HepG2 (cell line): Measurements from ENCODE around the gene DCAF6. TPM values are rescaled to one million over a fixed set of nuclear protein-coding genes. Genes with fewer than 3 reads are reported as not detected.

ENCODE experiments used
- ATAC-seq: fragments of 200-7000 bp; cut with Tn5 transposase; 3 replicates; pipeline ENCODE4 v1.9.1; 2020; ENCODE audit warnings: mild to moderate bottlenecking, moderate library complexity
- Bru-seq: library from RNA; stranded (reverse); fragments of 400-500 nt; gene quantifications from one replicate; lab custom pipeline; 2021; lab: Mats Ljungman, UMichigan
- BruChase-seq, 2 experiments: library from RNA; stranded (reverse); fragments of 400-500 nt; gene quantifications; one replicate each; lab custom pipeline; 2021; lab: Mats Ljungman, UMichigan
- BruUV-seq: library from RNA; stranded (reverse); fragments of 400-500 nt; replicated peaks from 2 replicates; lab custom pipeline; 2021; lab: Mats Ljungman, UMichigan
- CTCF ChIA-PET: fragments of 300-600 bp; formaldehyde crosslinking; extraction: SDS; loops from one replicate; lab custom pipeline; 2021; ENCODE audit warnings: low total read pairs, inconsistent platforms, low intra/inter-chr PET ratio; lab: Yijun Ruan, JAX
- POLR2A ChIA-PET: fragments of 350-600 bp; sonication (Branson Sonifier 250); formaldehyde crosslinking; loops from one replicate; lab custom pipeline; 2020; ENCODE audit warnings: antibody characterized with exemption, inconsistent platforms; lab: Yijun Ruan, JAX
- DNase-seq: peaks from one replicate; pipeline ENCODE4 v3.0.0-alpha.2; 2015; ENCODE audit warnings: low spot score
- FAIRE-seq: peaks from 3 replicates; lab custom pipeline; 2011; peaks lifted over from hg19 to GRCh38; lab: Jason Lieb, UNC
- H2AFZ ChIP-seq: one replicate; pipeline ENCODE4 v1.6.1; 2011; ENCODE audit warnings: low read length, inconsistent platforms
- H3K27ac ChIP-seq: fragments of 300-600 bp; 3 replicates; pipeline ENCODE4 v1.8.0; 2011; ENCODE audit warnings: mixed run types, mild to moderate bottlenecking, mixed read lengths, low read length, inconsistent platforms; ENCODE audit not compliant: insufficient read depth; ENCODE audit errors: extremely low read length
- H3K27me3 ChIP-seq, 2 experiments: fragments of 200-600 bp in 1 of 2; 2 replicates in 1 of 2; 3 replicates in 1 of 2; pipeline versions ENCODE4 v1.6.0 to v1.8.0; 2011; ENCODE audit warnings: low read length in 2 of 2, mild to moderate bottlenecking in 2 of 2, moderate library complexity in 2 of 2, inconsistent platforms in 1 of 2; ENCODE audit not compliant: insufficient read depth in 2 of 2, control insufficient read depth in 1 of 2
- H3K36me3 ChIP-seq, 2 experiments: fragments of 200-600 bp in 1 of 2; replicated peaks in 1 of 2; 2 replicates in 1 of 2; 3 replicates in 1 of 2; pipeline versions ENCODE4 v1.5.1 to v1.8.0; 2011; ENCODE audit warnings: low read length in 2 of 2, inconsistent platforms in 1 of 2; ENCODE audit not compliant: insufficient read depth in 2 of 2, control insufficient read depth in 1 of 2
- H3K4me1 ChIP-seq: 2 replicates; pipeline ENCODE4 v1.5.1; 2012; ENCODE audit warnings: low read length, inconsistent platforms; ENCODE audit not compliant: insufficient read depth
- H3K4me2 ChIP-seq: 2 replicates; pipeline ENCODE4 v1.6.0; 2011; ENCODE audit warnings: low read depth, low read length, inconsistent platforms
- H3K4me3 ChIP-seq, 3 experiments: fragments of 200-600 bp in 1 of 3; sonication (generic), shearing (Covaris generic) in 1 of 3; replicated peaks in 1 of 3; 2 replicates each; pipeline ENCODE4 v1.5.1; 2011 to 2016; ENCODE audit warnings: low read length in 3 of 3, inconsistent platforms in 2 of 3, low read depth in 2 of 3, mild to moderate bottlenecking in 2 of 3, control low read depth in 1 of 3, mixed read lengths in 1 of 3; ENCODE audit not compliant: insufficient read depth in 1 of 3
- H3K79me2 ChIP-seq: one replicate; pipeline ENCODE4 v1.6.1; 2011; ENCODE audit warnings: low read length, inconsistent platforms; ENCODE audit not compliant: insufficient read depth
- H3K9ac ChIP-seq: 2 replicates; pipeline ENCODE4 v1.6.0; 2011; ENCODE audit warnings: mild to moderate bottlenecking, low read depth, low read length, inconsistent platforms; ENCODE audit not compliant: insufficient read depth
- H3K9me3 ChIP-seq: 2 replicates; pipeline ENCODE4 v1.5.1; 2012; ENCODE audit warnings: mild to moderate bottlenecking, low read length
- H4K20me1 ChIP-seq: 2 replicates; pipeline ENCODE4 v1.6.0; 2011; ENCODE audit warnings: inconsistent platforms, mild to moderate bottlenecking, low read length, moderate library complexity; ENCODE audit not compliant: insufficient read depth
- BCL3 ChIP-seq: sonication (generic); formaldehyde crosslinking; IDR thresholded peaks from 2 replicates; pipeline ENCODE4 v1.5.1; 2020; ENCODE audit warnings: mild to moderate bottlenecking, missing genetic modification reagents, moderate library complexity
- FOXA3 ChIP-seq: IDR thresholded peaks from 2 replicates; pipeline ENCODE4 v1.6.1; 2016; ENCODE audit warnings: missing genetic modification reagents, missing compliant biosample characterization
- HOXA3 ChIP-seq: sonication (generic); formaldehyde crosslinking; IDR thresholded peaks from 2 replicates; pipeline ENCODE4 v1.5.0; 2020; ENCODE audit warnings: missing genetic modification reagents
- MIER3 ChIP-seq: IDR thresholded peaks from 2 replicates; pipeline ENCODE4 v1.6.1; 2016; ENCODE audit warnings: missing compliant biosample characterization, borderline replicate concordance
- NFIB ChIP-seq: sonication (generic); formaldehyde crosslinking; IDR thresholded peaks from 2 replicates; pipeline ENCODE4 v1.9.0; 2021; ENCODE audit warnings: missing genetic modification reagents, mild to moderate bottlenecking, borderline replicate concordance
- TAF15 ChIP-seq: fragments of 200-400 bp; formaldehyde crosslinking; IDR thresholded peaks from one replicate; pipeline ENCODE4 v1.6.1; 2018; ENCODE audit warnings: mild to moderate bottlenecking, low read depth, low read length; ENCODE audit not compliant: poor library complexity, severe bottlenecking
- TBL1XR1 ChIP-seq: fragments of 150-350 bp; IDR thresholded peaks from 2 replicates; pipeline ENCODE4 v1.6.1; 2014; ENCODE audit warnings: borderline replicate concordance, low read length; ENCODE audit not compliant: partially characterized antibody
- TBX2 ChIP-seq: sonication (generic); formaldehyde crosslinking; IDR thresholded peaks from 2 replicates; pipeline ENCODE4 v1.5.0; 2020; ENCODE audit warnings: missing genetic modification reagents, mild to moderate bottlenecking, borderline replicate concordance
- ZFP90 ChIP-seq: sonication (generic); formaldehyde crosslinking; IDR thresholded peaks from 2 replicates; pipeline ENCODE4 v1.8.0; 2022; ENCODE audit warnings: missing genetic modification reagents, mild to moderate bottlenecking, inconsistent platforms, borderline replicate concordance
- ZMAT3 ChIP-seq: sonication (generic); formaldehyde crosslinking; conservative IDR thresholded peaks from 2 replicates; pipeline ENCODE4 v1.7.0; 2021; ENCODE audit warnings: missing genetic modification reagents
- ZNF329 ChIP-seq: sonication (generic); formaldehyde crosslinking; IDR thresholded peaks from 2 replicates; pipeline ENCODE4 v1.9.0; 2021; ENCODE audit warnings: low read depth, mild to moderate bottlenecking, missing genetic modification reagents
- WGBS: methylation state at CpG from one replicate; pipeline ENCODE4 v1.1.6; 2017; ENCODE audit warnings: low lambda C conversion rate; 5-methylcytosine and 5-hydroxymethylcytosine counted together
- in situ Hi-C: cut with HindIII; loops from 2 replicates; pipeline ENCODE4 v1.10.0; 2017; ENCODE audit warnings: low pct_unique_long_range_greater_than_20kb; ENCODE audit not compliant: extremely low pct_ligation_motif_present
- intact Hi-C: fragments of 100-400 bp; cut with micrococcal nuclease; formaldehyde crosslinking; loops from one replicate; pipeline ENCODE4 v1.10.0; 2022; ENCODE audit not compliant: unreplicated experiment
- long read RNA-seq, 2 experiments: library from RNA in 1 of 2; library from polyadenylated mRNA in 1 of 2; stranded (forward) in 1 of 2; unstranded in 1 of 2; transcript quantifications; one replicate each; pipeline ENCODE4 v2.0.0, GENCODE V29; 2019 to 2022
- polyA minus RNA-seq, 3 experiments: library from RNA; depleted of rRNA, polyadenylated mRNA; stranded (reverse); fragments of >200 nt; gene quantifications; 2 replicates each; pipeline ENCODE4 v1.2.3, GENCODE V29; 2011; ENCODE audit warnings: low replicate concordance in 1 of 3
- polyA plus RNA-seq, 8 experiments: library from polyadenylated mRNA; depleted of rRNA in 3 of 8; stranded (reverse) in 7 of 8; unstranded in 1 of 8; fragments of >200 nt; fragmentation: Illumina TruSeq in 4 of 8; extraction: Trizol in 4 of 8; gene quantifications; 2 replicates each; pipeline versions ENCODE4 v1.2.1 to v1.2.3, GENCODE V29; 2011 to 2016; ENCODE audit warnings: low read depth in 4 of 8, missing spikeins in 1 of 8, mixed read lengths in 1 of 8; ENCODE audit not compliant: insufficient read depth in 1 of 8
- total RNA-seq, 5 experiments: library from RNA; depleted of rRNA; stranded (reverse); fragments of >200 nt; fragmentation: Illumina TruSeq; extraction: Trizol; gene quantifications; 2 replicates each; pipeline ENCODE4 v1.2.3, GENCODE V29; 2016; ENCODE audit warnings: low read depth in 1 of 5

The DCAF6 gene, protein sequence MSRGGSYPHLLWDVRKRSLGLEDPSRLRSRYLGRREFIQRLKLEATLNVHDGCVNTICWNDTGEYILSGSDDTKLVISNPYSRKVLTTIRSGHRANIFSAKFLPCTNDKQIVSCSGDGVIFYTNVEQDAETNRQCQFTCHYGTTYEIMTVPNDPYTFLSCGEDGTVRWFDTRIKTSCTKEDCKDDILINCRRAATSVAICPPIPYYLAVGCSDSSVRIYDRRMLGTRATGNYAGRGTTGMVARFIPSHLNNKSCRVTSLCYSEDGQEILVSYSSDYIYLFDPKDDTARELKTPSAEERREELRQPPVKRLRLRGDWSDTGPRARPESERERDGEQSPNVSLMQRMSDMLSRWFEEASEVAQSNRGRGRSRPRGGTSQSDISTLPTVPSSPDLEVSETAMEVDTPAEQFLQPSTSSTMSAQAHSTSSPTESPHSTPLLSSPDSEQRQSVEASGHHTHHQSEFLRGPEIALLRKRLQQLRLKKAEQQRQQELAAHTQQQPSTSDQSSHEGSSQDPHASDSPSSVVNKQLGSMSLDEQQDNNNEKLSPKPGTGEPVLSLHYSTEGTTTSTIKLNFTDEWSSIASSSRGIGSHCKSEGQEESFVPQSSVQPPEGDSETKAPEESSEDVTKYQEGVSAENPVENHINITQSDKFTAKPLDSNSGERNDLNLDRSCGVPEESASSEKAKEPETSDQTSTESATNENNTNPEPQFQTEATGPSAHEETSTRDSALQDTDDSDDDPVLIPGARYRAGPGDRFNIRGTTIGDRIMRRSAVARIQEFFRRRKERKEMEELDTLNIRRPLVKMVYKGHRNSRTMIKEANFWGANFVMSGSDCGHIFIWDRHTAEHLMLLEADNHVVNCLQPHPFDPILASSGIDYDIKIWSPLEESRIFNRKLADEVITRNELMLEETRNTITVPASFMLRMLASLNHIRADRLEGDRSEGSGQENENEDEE
- total RNA-seq (2016; rRNA removed; fragmentation: Illumina TruSeq; extraction: Trizol): 24.7 and 26.9 TPM in 2 replicates
- total RNA-seq (2016; cell fraction: cytosol; rRNA removed; fragmentation: Illumina TruSeq; extraction: Trizol; ENCODE audit: low read depth): 19.2 and 19.8 TPM in 2 replicates
- total RNA-seq (2016; cell fraction: insoluble cytoplasmic fraction; rRNA removed; fragmentation: Illumina TruSeq; extraction: Trizol): 24.4 and 26.6 TPM in 2 replicates
- total RNA-seq (2016; cell fraction: membrane; rRNA removed; fragmentation: Illumina TruSeq; extraction: Trizol): 30.2 and 31.2 TPM in 2 replicates
- total RNA-seq (2016; cell fraction: nucleus; rRNA removed; fragmentation: Illumina TruSeq; extraction: Trizol): 35.5 and 41.2 TPM in 2 replicates
- 29.8 and 33.7 TPM in 2 replicates for polyA plus RNA-seq (2011; rRNA removed)
- polyA plus RNA-seq (2011; cell fraction: cytosol; rRNA removed): 18.7 and 31.3 TPM in 2 replicates
- 24.6 and 25.9 TPM in 2 replicates for polyA plus RNA-seq (2011; cell fraction: nucleus; rRNA removed)
- 17.8 and 22.4 TPM in 2 replicates for polyA plus RNA-seq (2012)
- polyA plus RNA-seq (2016; cell fraction: cytosol; fragmentation: Illumina TruSeq; extraction: Trizol; ENCODE audit: low read depth): 7.0 and 7.9 TPM in 2 replicates
- polyA plus RNA-seq (2016; cell fraction: insoluble cytoplasmic fraction; fragmentation: Illumina TruSeq; extraction: Trizol; ENCODE audit: low read depth): 26.4 and 26.6 TPM in 2 replicates
- 18.2 and 18.5 TPM in 2 replicates for polyA plus RNA-seq (2016; cell fraction: membrane; fragmentation: Illumina TruSeq; extraction: Trizol; ENCODE audit: low read depth)
- 30.5 and 31.0 TPM in 2 replicates for polyA plus RNA-seq (2016; cell fraction: nucleus; fragmentation: Illumina TruSeq; extraction: Trizol; ENCODE audit: insufficient read depth, low read depth)
- polyA minus RNA-seq (2011; rRNA and poly(A)+ RNA removed; ENCODE audit: low replicate concordance): 20.4 and 41.0 TPM in 2 replicates
- 19.0 and 23.2 TPM in 2 replicates for polyA minus RNA-seq (2011; cell fraction: cytosol; rRNA and poly(A)+ RNA removed)
- polyA minus RNA-seq (2011; cell fraction: nucleus; rRNA and poly(A)+ RNA removed): 115 and 116 TPM in 2 replicates
- Bru-seq, nascent RNA: percentile 87 among the genes with signal in this experiment
- percentile 72 among the genes with signal in this experiment for BruChase-seq, experiment 1, labeled RNA remaining after a 6-hour chase
- BruChase-seq, experiment 2, labeled RNA remaining after a 2-hour chase: percentile 82 among the genes with signal in this experiment
- long read RNA-seq, experiment 1, partial matches to known transcripts: 5 of 12 reads
- long read RNA-seq, experiment 1, other reads (novel, unspliced or antisense): 1 of 12 reads
- long read RNA-seq, experiment 2, transcript DCAF6-203 (20 exons, 3,302 nt): minor isoform, 5 of 41 reads
- long read RNA-seq, experiment 2, transcript DCAF6-201 (19 exons, 3,186 nt): major isoform, 10 of 41 reads
- long read RNA-seq, experiment 2, partial matches to known transcripts: 14 of 41 reads
- long read RNA-seq, experiment 2, other reads (novel, unspliced or antisense): 12 of 41 reads

- POLR2A ChIA-PET: interaction anchor here (0.7 to 4.0 kb wide), 18 partner anchors 9 to 716 kb away, joined by 3 to 59 read pairs (median 4); partner anchors contain the start of genes ADCY10, CREG1, MPZL1 and POU2F1
- Histone ChIP-seq H3K9me3 (no peaks in the 10 kb centered on the region), H3K4me1 (peaks cover 38% of the 10 kb centered on the region), H3K9ac (peak within 1 kb of the TSS; percentile 99), H3K4me2 (peak within 1 kb of the TSS; percentile 90), H4K20me1 (peaks cover 14% of the 10 kb centered on the region), H3K27me3 (peaks cover 0 to 5% of the 10 kb centered on the region in 2 experiments; a peak in 1 of 5 replicates), H3K27ac (peak within 1 kb of the TSS; percentile 97), H3K4me3 (peak within 1 kb of the TSS; percentile 90 to 97 (median 96)), H3K79me2 (peaks cover 84% of the 10 kb centered on the region), H3K36me3 (no peaks in the 10 kb centered on the region), H2AFZ (peak within 1 kb of the TSS; percentile 68)
- in situ Hi-C loops: loop anchor here (10.0 kb wide), 1 partner anchor 221 kb away; no protein-coding TSS in a partner anchor
- FAIRE-seq: peak; percentile 76
- CTCF ChIA-PET: no interaction called here
- no TSS peak for BruUV-seq
- peak; percentile 97 for DNase-seq
- WGBS: 0% methylated on average over 5 of the region's 58 CpGs
- intact Hi-C loops: loop anchor here (5.0 to 10.0 kb wide), 3 partner anchors 131 to 709 kb away; partner anchors contain the start of gene MPZL1
- ATAC-seq: peak; percentile 83
- TF ChIP-seq MIER3 (CRISPR knock-in tag): peak; percentile 35; the same call in 1 of the 2 replicates
- peak; percentile 35; the same call in 1 of the 2 replicates for TF ChIP-seq ZNF329 (CRISPR knock-in tag)
- peak; percentile 98 for TF ChIP-seq TBX2 (CRISPR knock-in tag)
- 0 out of 2 replicates have a peak, but pooled peaks have one; percentile 22 for TF ChIP-seq BCL3
- TF ChIP-seq ZFP90 (CRISPR knock-in tag): 0 out of 2 replicates have a peak, but pooled peaks have one; percentile 12
- no peak for TF ChIP-seq TAF15
- peak; percentile 86; the same call in 1 of the 2 replicates for TF ChIP-seq HOXA3 (CRISPR knock-in tag)
- peak; percentile 46 for TF ChIP-seq TBL1XR1
- 0 out of 2 replicates have a peak, but pooled peaks have one; percentile 58 for TF ChIP-seq ZMAT3
- peak; percentile 17; the same call in 1 of the 2 replicates for TF ChIP-seq FOXA3 (CRISPR knock-in tag)
- no peak for TF ChIP-seq NFIB (CRISPR knock-in tag)
Observed at GRCh38 chr1:167936068-167936929, at the start of gene DCAF6. DCAF6 (plus strand) TSS chr1:167936683; CDS start chr1:167936912, 229 bp downstream.
